Transverse colon (tissue), 4 donors: ENCODE measurements around the gene TMEM44.

Source experiments
- CTCF ChIP-seq, 5 experiments: fragments of 200-600 bp in 3 of 5; fragments of 450-650 bp in 2 of 5; sonication (generic) in 3 of 5; IDR thresholded peaks; 1 replicate in 2 of 5; 2 replicates in 3 of 5; pipeline ENCODE4 v1.5.1; 2016 to 2017; ENCODE audit warnings: antibody characterized with exemption in 5 of 5, inconsistent platforms in 3 of 5, mild to moderate bottlenecking in 2 of 5, moderate library complexity in 1 of 5
- EP300 ChIP-seq: sonication (generic); formaldehyde crosslinking; IDR thresholded peaks from one replicate; pipeline ENCODE4 v1.6.1; 2017; ENCODE audit warnings: antibody characterized with exemption, low read depth
- POLR2A ChIP-seq: fragments of 450-650 bp; IDR thresholded peaks from one replicate; pipeline ENCODE4 v1.6.1; 2016; ENCODE audit warnings: antibody characterized with exemption, mild to moderate bottlenecking, moderate library complexity
- POLR2AphosphoS5 ChIP-seq, 3 donors: sonication (generic); formaldehyde crosslinking; IDR thresholded peaks; one replicate each; pipeline ENCODE4 v1.6.1; 2016; ENCODE audit warnings: antibody characterized with exemption in 3 of 3

DNA sequence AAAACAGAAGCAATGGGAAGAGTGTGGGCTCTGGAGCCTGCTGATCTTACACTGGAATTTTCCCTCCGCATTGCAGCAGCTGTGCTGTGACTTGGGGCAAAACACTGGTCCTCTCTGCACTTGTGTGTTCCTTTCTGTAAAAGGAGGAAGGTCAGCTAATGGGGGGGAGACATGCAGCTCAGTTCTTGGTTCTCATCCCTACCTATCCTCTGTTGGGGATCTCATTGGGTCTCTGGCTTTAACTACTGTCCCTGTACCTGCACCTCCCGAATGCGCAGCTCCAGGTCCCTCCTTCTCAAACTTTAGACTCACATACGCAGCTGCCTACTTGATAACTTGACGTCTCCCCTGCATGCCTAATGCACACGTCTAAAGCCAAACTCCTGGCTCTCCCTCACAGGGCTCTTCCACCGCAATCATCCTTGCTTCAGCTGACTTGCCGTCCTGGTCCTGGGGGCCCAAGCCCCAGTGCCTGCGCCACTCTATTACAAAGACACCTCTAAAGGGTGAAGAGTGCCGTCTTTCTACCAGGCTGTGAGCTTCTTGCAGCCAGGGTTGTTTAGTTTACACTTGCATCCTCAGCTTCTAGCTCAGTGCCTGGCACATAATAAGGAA, 5.9 kb upstream of the TMEM44 start:
- no peak for TF ChIP-seq POLR2A
- TF ChIP-seq CTCF (IDR thresholded peaks at IDR 0.05): no peak
- TF ChIP-seq EP300: no peak
- TF ChIP-seq POLR2AphosphoS5 (IDR thresholded peaks at IDR 0.05): no peak
